SK-N-SH (cell line): ENCODE measurements around the gene AGRN.
"Not testable (repeated sequence)": the region's sequence is repeated elsewhere in the genome, so short reads cannot be mapped to it uniquely, and the experiment has no call there.

Experiments used
- CTCF ChIP-seq: fragments of 200-600 bp; sonication (generic); IDR thresholded peaks from 2 replicates; pipeline ENCODE4 v1.6.1; 2017; ENCODE audit warnings: antibody characterized with exemption, mild to moderate bottlenecking, moderate library complexity
- EP300 ChIP-seq, 2 experiments: IDR thresholded peaks; 2 replicates each; pipeline versions ENCODE4 v1.4.0 to v1.6.1; 2012; ENCODE audit warnings: borderline replicate concordance in 1 of 2, low read depth in 1 of 2, low read length in 1 of 2
- EZH2phosphoT487 ChIP-seq: fragments of 200-600 bp; sonication (generic); IDR thresholded peaks from 2 replicates; pipeline ENCODE4 v1.6.1; 2017; ENCODE audit warnings: low read depth, mixed run types, mild to moderate bottlenecking, antibody characterized with exemption, moderate library complexity, borderline replicate concordance
- POLR2AphosphoS5 ChIP-seq: IDR thresholded peaks from 2 replicates; pipeline ENCODE4 v1.6.1; 2012; ENCODE audit warnings: low read depth, low read length
- RCOR1 ChIP-seq: fragments of 150-350 bp; IDR thresholded peaks from 2 replicates; pipeline ENCODE4 v1.6.1; 2017; ENCODE audit warnings: antibody characterized with exemption, low read length
- REST ChIP-seq: IDR thresholded peaks from 2 replicates; pipeline ENCODE4 v1.6.1; 2012; ENCODE audit warnings: mild to moderate bottlenecking, low read depth, low read length, moderate library complexity
- RFX5 ChIP-seq: IDR thresholded peaks from 2 replicates; pipeline ENCODE4 v1.6.1; 2012; ENCODE audit warnings: mild to moderate bottlenecking, improper control_type of control experiment, low read length
- TAF1 ChIP-seq: IDR thresholded peaks from 2 replicates; pipeline ENCODE4 v1.6.1; 2012; ENCODE audit warnings: low read depth, mild to moderate bottlenecking, low read length, moderate library complexity, borderline replicate concordance
- USF2 ChIP-seq: fragments of 150-350 bp; IDR thresholded peaks from 2 replicates; pipeline ENCODE4 v1.6.1; 2017; ENCODE audit warnings: antibody characterized with exemption, low read length, low read depth, borderline replicate concordance

GRCh38 chr1:1065940-1066304 lies 46.0 kb downstream of the AGRN start:
- TF ChIP-seq EP300 (IDR thresholded peaks at IDR 0.05; ENCODE audit: borderline replicate concordance in 1 of 2, low read depth in 1 of 2, low read length in 1 of 2); CTCF; EZH2phosphoT487; RCOR1; TAF1; USF2; POLR2AphosphoS5; RFX5; REST: not testable (repeated sequence)
